ENCODE measurements around the gene EFCAB14.
A peak's percentile ranks its signal among the peaks of the same experiment; 100 is the strongest.
"Not testable (repeated sequence)": the region's sequence is repeated elsewhere in the genome, so short reads cannot be mapped to it uniquely, and the experiment has no call there.

Gene EFCAB14

DNA sequence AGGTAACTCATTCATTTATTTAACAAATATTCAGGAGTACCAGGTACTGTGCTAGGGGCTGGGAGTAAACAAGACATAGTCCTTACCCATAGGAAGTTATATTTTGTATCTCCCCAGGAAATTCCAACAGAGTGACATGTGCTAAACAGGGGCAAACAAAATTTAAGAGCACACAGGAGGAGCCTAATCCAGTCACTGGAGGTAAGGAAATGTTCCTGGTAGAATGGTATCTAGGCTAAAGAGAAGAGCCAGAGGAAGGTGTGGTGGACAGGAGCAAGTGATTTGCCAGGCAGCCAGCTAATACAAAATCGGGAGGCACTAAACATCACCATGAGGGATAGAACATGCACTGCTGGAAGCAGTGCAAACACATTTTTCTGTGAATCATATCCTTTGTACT lies 36.9 kb downstream of the EFCAB14 start:
- DNase-seq, result no peak

DNA sequence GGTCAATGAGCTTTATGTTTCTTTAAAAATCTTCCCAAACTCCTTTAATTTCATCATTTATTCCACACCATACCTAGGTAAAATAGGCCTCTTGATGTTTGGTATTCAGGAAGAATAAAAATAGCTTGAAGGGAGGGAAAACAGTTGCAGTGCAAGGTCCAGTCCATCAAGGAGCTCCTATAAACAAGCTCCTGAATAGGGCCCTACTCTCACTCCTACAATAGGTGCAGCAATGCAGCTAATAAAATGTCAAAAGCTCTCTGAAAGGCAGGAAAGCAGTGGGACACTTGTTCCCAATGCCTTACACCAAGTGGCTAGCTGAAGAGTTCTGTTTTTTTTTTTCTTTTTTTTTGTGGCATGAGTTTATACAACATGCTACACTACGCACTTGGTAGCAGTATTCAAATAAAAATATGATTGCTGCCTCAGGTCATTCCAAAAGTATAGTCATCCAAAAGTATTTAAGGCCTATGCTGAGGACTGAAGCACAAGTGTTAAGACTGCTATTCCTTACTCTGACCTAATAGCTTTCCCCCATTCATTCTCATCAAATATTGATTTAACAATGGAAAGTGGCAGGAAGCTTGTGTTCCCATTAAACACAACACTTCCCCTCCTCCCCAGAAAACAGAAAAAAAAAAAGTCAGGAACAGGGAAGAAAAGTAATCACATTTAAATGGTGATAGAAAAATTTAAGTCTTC lies 37.4 kb downstream of the EFCAB14 start:
- no peak for DNase-seq

DNA sequence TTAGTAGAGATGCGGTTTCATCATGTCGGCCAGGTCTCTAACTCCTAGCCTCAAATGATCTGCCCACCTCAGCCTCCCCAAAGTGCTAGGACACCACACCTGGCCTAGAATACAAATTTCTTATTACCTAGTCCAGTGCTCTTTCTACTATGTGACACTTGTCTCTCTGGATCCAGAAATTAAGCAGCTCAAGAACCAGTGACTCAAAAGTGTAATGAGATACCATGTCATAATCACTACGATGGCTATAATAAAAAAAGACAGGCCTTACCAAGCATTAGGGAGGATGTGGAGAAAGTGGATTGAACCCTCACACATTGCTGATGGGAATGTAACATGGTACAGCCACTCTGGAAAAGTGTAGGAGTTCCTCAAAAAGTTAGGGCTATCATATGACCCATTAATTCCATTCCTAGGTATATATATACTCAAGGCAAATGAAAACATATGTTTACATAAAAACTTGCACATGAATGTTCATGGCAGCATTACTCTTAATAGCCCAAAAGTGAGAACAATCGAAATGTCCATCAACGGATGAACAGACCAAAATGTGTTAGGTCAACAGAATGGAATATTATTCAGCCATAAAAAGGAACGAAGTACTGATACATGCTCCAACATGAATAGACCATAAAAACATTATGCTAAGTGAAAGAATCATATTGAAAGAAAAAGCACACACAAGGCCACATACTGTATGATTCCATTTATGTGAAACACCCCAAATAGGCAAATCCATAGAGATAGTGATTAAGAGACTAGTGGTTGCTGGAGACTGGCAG lies 38.9 kb downstream of the EFCAB14 start:
- DNase-seq, result no peak

DNA sequence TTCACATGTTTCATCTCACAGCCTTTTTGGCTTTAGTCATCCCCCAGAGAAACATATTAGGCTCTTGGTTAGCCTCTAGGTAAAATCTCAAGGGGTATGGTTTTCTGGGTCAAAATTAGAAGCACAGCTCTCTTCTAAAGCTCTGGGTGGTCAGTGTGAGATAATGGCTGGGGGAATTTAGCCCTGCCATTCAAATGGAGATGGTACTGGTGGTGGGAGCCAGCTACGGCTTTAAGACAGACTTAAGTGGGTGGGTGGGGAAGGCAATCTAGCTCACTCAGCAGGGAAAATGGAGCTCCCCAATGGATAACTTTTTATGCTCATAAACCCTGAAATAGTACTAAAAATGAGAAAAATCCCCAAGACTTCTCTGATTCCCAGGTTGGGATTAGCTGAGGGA lies 41.6 kb downstream of the EFCAB14 start:
- DNase-seq, result no peak

DNA sequence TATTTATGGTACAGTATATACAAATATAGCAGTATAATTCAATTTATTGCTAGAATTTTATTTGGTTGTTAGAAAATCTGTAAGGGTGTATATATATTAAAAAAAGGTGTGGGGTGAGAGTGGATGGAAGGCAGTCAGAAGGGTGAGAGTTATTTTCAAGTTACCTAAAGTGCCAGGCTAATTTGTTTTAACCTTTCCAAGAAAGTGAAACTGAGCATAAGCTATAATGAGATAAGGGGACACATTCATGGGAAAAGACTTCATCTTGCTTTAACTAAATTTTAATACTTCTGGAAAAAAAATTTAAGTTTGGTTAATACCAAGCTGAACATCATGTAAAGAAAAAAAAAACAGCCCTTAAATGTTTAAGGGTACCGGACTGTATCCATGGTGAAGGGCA lies 42.4 kb downstream of the EFCAB14 start:
- DNase-seq, result no peak

DNA sequence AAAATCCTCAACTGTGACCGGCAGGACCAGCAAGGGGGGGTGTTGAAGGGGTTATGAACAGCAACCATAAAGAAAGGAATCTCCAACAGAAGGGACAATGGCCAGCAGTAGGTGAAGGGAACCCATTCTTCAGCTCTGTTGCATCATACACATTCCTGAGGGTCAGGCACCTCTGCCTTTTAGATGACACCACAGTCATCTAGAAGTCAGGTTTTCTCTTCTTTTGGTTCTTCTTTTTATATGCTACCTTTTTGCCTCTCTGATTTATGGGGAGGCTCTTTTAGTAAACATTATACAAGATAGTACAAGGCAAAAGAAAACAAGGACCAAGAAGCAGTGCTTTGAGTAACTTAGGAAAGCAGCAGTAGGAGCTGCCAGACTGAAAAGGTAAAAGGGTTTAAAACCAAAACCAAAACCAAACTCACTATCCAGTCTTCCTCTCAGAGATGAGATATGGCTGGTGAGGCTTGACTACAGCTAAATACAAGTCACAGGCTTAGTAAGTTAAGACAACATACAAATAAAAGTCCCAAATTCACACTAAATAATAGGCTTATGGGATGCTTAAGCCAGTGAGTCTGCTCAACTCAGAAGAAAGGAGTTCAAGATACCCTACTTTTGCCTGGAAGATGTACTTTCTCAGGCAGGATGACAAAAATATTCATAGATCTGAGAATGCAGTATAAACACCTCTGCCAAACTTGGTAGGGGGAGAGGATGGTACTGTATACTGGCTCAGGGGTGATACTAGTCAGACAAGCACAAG lies 43.2 kb downstream of the EFCAB14 start:
- peak; percentile 47 for DNase-seq

DNA sequence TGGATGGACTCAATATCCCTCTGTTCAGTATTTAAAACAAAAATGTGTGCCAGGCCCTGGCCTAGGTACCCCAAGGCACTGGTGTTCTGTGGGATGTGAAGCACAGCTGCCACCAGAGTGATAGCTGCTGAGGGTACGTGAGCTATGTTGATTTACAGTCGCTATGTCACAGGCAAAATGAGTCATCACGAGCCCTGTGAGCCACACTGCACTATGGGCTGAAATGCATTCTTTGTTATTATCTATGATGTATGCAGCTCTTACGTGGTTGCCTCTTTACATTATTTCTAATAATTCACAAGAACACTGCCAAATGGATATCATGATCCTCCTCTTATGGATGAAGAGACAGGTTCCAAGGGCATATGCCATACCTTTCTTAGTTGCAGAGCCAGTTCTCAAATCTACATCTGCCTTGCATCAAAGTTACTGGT lies 45.1 kb downstream of the EFCAB14 start:
- no peak for DNase-seq

DNA sequence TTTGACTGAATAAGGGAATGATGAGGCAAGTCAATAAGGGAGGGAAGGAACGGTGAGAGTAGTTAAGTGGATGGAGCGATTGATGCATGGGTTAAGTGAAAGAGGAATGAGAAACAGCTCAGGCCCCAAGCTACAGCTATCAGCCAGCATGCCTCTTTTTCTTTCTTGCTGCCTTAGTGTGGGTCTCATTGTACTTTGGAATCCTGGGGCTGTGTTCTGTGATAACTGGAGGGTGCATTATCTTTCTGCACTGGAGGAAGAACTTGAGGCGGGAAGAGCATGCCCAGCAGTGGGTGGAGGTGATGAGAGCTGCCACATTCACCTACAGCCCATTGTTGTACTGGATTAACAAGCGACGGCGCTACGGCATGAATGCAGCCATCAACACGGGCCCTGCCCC lies 46.2 kb downstream of the EFCAB14 start:
- DNase-seq, result no peak

DNA sequence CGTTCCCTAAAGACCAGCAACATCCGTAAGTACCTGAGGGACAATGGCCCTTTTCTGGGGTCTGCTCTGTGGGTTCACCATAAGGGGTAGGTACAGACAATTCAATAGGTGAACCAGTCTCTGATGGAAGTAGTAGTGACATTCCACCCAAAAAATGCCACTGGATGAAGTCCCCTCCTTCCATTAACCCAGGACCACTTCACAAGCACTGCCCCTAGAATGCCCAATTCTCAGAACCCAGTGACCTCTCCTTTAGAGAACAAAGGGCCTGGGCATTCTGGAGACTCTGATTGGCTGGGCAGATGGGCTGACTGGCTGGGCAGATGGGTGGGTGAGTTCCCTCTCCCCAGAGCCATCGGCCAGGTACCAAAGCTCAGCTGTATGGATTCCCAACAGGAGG lies 47.4 kb downstream of the EFCAB14 start, which contains the start of gene TEX38:
Gene TEX38, plus strand, starts transcription at position 301 of the 400 bp plus-strand sequence. Its CDS starts 81 bp downstream, at position 382.
- DNase-seq, result no peak

DNA sequence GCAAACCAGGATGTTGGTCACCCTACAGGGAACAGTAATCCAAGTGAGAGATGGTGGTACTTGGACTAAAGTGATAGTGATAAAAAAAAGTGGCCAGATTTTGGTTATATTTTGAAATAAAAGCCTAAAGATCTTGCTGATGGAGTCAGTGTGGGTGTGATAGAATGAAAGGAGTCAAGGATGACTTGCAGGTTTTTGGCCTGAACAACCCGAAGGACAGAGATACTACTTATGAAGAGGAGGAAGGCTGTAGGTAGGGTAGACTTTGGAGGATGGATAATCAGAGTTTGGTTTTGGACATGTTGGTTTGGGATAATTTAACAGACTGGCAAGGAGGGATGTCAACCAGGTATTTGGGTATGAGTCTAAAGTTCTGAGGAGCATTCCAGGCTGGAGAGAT lies 48.8 kb downstream of the EFCAB14 start:
- DNase-seq, result no peak

DNA sequence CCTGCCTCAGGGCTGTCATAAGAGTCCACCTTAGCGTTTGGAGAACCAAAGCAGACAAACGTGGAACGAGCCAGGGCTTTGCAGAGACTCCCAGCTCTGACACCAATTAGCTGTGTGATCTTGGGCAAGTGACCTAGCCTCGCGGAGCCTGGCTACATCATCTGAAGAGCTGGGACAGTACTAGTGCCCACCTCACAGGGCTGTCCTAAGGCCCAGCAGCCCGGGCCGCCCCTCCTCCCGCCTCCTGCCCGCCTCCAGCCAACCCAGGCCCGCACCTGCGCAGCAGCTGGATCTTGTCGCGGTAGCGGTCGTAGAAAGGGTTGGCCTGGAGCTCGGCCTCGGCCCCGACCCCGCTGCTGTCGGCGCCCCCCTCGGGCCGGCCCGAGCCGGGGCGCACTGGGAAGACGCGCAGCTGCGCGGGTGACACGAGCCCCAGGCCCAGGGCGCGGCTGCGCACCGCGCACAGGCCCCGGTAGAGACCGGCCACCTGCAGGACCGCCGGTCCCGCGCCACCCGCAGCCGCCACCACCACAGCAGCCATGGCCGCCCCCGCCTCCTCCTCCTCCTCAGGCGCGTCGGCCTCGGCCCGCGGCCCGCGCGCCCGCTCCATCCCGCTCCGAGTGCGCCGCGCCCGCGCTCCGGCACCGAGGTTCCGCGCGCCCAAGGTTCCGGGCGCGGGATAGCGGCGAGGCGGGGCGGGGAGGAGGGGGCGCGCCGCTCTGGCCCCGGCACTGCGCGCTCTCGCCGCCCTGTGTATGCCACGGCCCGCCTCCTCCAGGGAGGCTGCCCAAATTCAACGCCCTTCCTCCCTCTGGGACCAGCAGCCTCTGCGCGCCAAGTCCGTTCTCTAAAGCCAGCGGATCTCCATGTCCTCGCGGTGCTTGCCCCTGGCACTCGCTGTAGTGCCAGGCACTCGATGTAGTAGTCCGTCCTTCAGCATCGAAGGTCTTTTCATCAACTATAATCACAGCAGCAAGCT lies 50.8 kb downstream of the EFCAB14 start, which contains the start of gene ATPAF1:
Gene ATPAF1, minus strand, starts transcription at position 583 of the 979 bp plus-strand sequence. Its CDS starts 42 bp downstream, at position 541.
- DNase-seq, result peak; percentile 72

DNA sequence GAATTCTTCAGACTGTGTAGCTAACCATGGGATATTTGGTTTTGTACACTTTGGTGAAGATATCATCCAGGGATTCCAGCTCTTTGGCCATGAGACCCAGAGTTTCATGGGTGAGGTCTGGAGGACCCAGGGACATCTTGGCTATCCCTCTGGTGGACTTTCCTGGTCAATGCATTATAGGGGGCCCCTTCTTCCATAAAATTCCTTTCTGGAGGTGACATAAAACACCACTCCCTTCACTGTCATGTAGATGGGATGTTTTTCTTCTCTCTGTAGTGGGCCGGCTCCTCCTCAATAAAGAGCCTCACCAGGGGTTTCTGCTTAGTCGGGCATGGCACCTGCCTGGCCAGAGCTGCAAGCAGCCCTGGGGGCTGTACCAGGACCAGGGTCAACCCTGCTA lies 52.9 kb downstream of the EFCAB14 start:
- DNase-seq, result no peak

DNA sequence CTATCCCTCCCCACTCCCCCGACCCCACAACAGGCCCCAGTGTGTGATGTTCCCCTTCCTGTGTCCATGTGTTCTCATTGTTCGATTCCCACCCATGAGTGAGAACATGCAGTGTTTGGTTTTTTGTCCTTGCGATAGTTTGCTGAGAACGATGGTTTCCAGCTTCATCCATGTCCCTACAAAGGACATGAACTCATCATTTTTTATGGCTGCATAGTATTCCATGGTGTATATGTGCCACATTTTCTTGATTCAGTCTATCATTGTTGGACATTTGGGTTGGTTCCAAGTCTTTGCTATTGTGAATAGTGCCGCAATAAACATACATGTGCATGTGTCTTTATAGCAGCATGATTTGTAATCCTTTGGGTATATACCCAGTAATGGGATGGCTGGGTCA lies 56.0 kb downstream of the EFCAB14 start:
- DNase-seq, result not testable (repeated sequence)

DNA sequence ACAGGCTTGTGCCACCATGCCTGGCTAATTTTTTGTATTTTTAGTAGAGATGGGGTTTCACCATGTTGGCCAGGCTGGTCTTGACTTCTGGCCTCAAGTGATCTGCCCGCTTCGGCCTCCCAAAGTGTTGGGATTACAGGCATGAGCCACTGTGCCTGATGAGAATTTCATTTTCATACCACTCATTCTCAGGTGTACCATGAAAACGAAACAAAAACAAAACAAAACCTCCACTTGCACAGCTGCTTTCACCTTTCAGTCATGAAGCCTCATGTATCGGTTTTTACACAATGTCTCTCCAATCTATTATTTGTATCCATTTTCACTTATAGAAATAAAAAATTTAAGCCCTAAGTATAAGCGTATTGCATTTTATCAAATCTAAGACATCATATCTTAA lies 58.8 kb downstream of the EFCAB14 start:
- not testable (repeated sequence) for DNase-seq

DNA sequence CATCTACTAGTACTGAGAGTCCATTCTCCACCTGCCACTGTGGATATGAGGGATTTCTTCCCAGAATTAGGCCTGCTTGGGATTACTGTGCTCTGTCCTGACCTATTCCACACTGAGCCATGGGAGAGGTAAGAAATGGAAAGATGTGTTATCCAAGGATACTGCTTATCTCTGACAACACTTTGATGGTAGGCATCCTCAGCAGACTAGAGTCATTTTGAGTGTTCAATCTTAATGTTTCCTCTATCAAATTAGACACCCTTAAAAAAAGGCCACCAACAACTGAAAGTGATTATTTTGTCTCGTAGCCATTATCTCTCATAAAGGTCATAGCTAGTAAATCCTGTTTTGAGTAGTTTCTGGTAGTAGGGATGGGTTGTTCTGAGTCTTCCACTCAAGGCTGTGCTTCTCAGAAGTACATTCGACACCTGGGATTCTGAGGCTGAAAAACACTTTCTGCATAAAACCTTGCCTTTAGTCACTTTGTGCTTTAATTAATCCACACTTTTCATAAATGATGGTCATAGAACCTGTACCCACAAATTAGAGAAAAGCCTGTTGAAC lies 59.5 kb downstream of the EFCAB14 start:
- DNase-seq, result no peak

DNA sequence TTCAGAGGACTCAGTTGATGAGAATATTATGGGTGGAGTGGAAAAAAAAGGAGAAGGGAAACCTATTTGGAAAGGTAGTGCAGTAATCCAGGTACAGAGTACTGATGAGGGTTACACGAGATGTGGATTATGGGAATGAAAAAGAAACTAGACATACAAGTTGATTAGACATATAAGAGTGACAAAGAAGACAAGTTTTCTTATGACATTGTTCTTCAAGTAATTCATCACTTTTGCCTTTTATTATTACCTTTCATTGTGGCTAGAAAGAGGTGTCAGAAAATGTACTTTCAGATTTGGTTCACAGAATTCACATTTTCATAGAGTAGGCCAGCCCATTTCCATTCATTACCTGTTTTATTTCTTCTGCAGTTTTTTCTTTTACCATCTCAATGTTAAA lies 61.1 kb downstream of the EFCAB14 start:
- DNase-seq, result no peak

DNA sequence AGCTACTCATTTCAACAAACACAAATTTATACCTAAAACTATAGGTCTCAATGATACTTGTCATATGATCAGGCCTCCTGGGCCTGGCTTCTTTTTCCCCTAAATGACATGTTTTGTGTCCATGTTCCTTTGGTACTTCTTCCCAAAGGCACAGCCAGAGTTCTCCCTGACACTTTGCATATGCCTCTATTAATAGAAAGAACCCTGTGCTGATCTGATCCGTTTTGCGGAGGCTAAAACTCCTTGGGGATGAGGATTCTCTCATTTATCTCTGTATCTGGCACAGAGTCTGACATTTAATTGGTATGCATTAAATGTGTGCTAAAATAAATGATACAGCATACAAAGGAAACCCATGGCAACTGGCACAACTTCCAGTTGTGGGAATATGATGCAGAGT lies 62.3 kb downstream of the EFCAB14 start:
- DNase-seq, result no peak

DNA sequence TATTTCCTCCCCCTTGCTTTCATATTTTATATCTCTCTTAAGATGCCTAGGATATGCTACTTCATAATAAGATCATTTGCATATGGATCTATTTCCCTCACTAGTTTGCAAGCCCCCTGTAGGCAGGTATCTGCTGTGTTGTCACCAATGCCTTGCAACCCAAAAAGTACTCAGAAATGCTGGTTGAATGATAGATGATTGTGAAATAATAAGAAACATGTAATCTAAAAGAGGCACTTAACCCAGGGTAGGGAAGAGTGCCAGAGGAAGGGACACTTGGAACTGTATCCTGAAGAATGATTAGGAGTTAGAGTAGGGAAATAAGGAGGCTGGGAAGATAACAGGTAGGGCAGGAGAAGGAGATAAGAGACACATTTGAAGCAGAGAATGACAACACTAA lies 63.1 kb downstream of the EFCAB14 start:
- DNase-seq, result no peak

DNA sequence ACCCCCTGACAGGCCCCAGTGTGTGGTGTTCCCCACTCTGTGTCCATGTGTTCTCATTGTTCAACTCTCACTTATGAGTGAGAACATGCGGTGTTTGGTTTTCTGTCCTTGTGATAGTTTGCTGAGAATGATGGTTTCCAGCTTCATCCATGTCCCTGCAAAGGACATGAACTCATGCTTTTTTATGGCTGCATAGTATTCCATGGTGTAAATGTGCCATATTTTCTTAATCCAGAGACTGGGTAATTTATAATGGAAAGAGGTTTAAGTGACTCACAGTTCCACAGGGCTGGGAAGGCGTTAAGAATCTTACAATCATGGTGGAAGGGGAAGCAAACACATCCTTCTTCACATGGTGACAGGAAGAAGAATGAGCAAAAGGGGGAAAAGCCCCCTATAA lies 64.2 kb downstream of the EFCAB14 start:
- not testable (repeated sequence) for DNase-seq

DNA sequence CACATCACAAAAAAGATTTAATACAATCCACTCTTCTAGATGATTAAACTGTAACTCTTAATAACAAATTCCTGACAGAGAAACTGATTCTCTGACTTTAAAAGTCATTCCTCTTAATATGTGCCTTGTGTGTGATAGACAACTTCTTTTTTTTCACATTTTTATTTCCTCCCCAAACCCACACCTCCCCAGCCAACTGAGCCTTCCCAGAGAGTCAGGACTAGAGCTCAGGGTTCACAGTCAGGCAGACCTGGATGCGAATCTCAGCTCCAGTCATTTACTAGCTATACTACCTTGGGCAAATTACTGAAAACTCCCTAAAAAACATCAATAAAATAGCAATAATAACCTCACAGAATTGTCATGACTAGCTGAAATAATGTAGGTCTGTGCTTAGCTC lies 64.9 kb downstream of the EFCAB14 start:
- DNase-seq, result no peak

DNA sequence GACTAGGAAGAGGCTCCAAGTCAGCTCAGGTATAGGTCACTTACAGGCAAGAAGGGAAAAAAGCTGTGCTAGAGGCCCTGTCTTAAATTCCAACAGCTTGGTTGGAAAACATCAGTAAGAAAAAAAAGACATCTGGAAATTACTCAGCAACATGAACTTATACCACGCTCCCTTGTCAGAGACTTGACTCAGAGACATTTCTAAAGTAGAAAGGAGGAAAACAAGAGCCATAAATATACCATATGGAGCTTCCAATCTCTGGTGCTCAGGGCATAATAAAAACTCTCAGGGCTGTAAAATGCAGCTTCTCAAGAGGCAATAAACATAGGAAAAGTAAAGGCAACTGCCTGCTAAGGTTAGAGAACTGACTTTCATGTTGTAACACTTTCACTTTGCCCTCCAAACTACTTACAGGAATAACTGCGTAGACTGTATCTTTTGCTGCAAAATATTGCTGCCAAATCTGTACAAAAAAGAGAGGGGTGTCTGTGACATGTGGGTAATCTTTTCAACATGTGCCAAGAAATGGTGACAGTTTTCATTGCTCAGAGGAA lies 65.4 kb downstream of the EFCAB14 start:
- DNase-seq, result no peak

All from CD4-positive, alpha-beta T cell treated with Interleukin-10 for 1 hour (primary cell).